Activated naive CD4-positive, alpha-beta T cell treated with anti-CD3 and anti-CD28 coated beads, Interleukin-2, amount 10 ng/mL, durations not matched to agents 7 days and 5 days (primary cell): ENCODE data around the gene PIGQ.

Experiments used
- CTCF ChIA-PET: fragments of 350-600 bp; sonication (Branson Sonifier 250); formaldehyde crosslinking; loops from one replicate; lab custom pipeline; 2021; ENCODE audit warnings: antibody characterized with exemption; lab: Charles Lee
- DNase-seq: peaks from one replicate; pipeline ENCODE4 v3.0.0-alpha.2; 2020
- H3K27ac Mint-ChIP-seq: one replicate; pipeline ENCODE4 v1.8.0; 2021; ENCODE audit warnings: mild to moderate bottlenecking, moderate library complexity, mixed read lengths
- H3K27me3 Mint-ChIP-seq: one replicate; pipeline ENCODE4 v1.8.0; 2021; ENCODE audit warnings: mild to moderate bottlenecking, mixed read lengths
- H3K36me3 Mint-ChIP-seq: one replicate; pipeline ENCODE4 v1.8.0; 2021; ENCODE audit warnings: mixed read lengths
- H3K4me1 Mint-ChIP-seq: one replicate; pipeline ENCODE4 v1.8.0; 2021; ENCODE audit warnings: mixed read lengths
- H3K4me3 Mint-ChIP-seq: one replicate; pipeline ENCODE4 v1.8.0; 2021; ENCODE audit warnings: mild to moderate bottlenecking, moderate library complexity, mixed read lengths
- H3K9me3 Mint-ChIP-seq: one replicate; pipeline ENCODE4 v1.8.0; 2021; ENCODE audit warnings: mixed read lengths

Gene PIGQ

GRCh38 chr16:578232-578869 is 8.6 kb downstream of the PIGQ start:
- Mint-ChIP-seq H3K9me3 (no peaks in the 10 kb centered on the region), H3K27ac (no peak overlapping the region), H3K36me3 (no peaks in the 10 kb centered on the region), H3K4me3 (no peak overlapping the region), H3K27me3 (no peaks in the 10 kb centered on the region), H3K4me1 (peaks cover 7% of the 10 kb centered on the region)
- CTCF ChIA-PET: interaction anchor here (1.0 kb wide), 3 partner anchors 12 to 22 kb away, joined by 3 to 4 read pairs (median 4); partner anchors contain the start of gene RAB40C
- DNase-seq: no peak

DNA sequence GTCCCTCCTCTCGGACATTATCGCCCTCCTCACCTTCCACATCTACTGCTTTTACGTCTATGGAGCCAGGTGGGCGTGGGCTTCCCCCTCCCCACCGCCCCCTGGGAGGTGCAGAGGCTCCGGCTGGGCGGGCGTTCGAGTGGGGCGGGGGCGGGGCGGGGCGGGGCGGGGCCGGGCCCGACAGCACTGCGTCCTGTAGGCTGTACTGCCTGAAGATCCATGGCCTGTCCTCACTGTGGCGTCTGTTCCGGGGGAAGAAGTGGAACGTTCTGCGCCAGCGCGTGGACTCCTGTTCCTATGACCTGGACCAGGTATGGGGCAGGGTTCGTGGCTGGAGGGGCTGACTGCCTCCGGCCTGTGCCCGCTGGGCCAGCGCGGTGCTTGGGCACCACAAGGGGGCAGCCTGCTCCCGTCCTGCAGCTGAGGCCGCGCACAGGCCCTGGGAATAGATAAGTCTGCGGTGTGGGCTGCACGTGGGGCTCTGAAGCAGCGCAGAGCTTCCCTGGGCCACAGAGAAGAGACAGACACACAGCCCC is 9.2 kb downstream of the PIGQ start:
- Mint-ChIP-seq H3K27me3 (no peaks in the 10 kb centered on the region), H3K36me3 (no peaks in the 10 kb centered on the region), H3K27ac (no peak overlapping the region), H3K9me3 (no peaks in the 10 kb centered on the region), H3K4me3 (no peak overlapping the region), H3K4me1 (peaks cover 7% of the 10 kb centered on the region)
- CTCF ChIA-PET: interaction anchor here (0.6 to 1.0 kb wide), 4 partner anchors 11 to 74 kb away, joined by 3 to 4 read pairs (median 4); partner anchors contain the start of gene RAB40C
- peak; percentile 79 for DNase-seq

- H3K9me3 Mint-ChIP-seq: no peaks in the 10 kb centered on the region
- CTCF ChIA-PET: interaction anchor here (0.6 kb wide), 1 partner anchor 542 kb away, joined by 3 read pairs; no protein-coding TSS in a partner anchor
- H3K36me3 Mint-ChIP-seq: no peaks in the 10 kb centered on the region
- no peak for DNase-seq
- peaks cover 2% of the 10 kb centered on the region for H3K27me3 Mint-ChIP-seq
- no peak overlapping the region for H3K4me3 Mint-ChIP-seq
- peaks cover 7% of the 10 kb centered on the region for H3K4me1 Mint-ChIP-seq
- H3K27ac Mint-ChIP-seq: no peak overlapping the region
These were observed 10.6 kb downstream of the PIGQ start for GRCh38 chr16:580141-580945.

GRCh38 chr16:580946-581498 is 11.3 kb downstream of the PIGQ start:
- CTCF ChIA-PET: interaction anchor here (0.6 kb wide), 1 partner anchor 543 kb away, joined by 3 read pairs; no protein-coding TSS in a partner anchor

DNA sequence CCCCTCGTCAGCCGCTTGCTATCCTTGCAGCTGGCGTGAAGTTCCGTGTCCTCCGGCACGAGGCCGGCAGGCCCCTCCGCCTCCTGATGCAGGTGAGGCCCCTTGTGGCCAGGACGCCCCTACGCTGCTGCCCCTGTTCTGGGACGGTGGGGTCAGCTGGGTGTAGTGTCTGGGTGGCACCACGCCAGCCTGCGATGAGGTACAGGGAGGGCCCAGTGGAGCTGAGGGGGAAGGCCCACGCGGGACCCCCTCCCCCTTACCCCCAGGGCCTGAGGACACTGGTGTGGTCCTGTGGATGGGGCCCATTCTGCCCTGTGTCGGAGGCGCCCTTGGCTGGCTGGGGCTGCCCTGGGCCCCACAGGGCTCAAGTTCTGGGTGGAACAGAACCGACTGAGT is 12.4 kb downstream of the PIGQ start:
- H3K27ac Mint-ChIP-seq: no peak overlapping the region
- no peaks in the 10 kb centered on the region for H3K9me3 Mint-ChIP-seq
- H3K4me3 Mint-ChIP-seq: no peak overlapping the region
- H3K27me3 Mint-ChIP-seq: peaks cover 4% of the 10 kb centered on the region
- DNase-seq: no peak
- H3K36me3 Mint-ChIP-seq: no peaks in the 10 kb centered on the region
- CTCF ChIA-PET: no interaction called here
- H3K4me1 Mint-ChIP-seq: peaks cover 7% of the 10 kb centered on the region

More at GRCh38 chr16:580946-581498, 11.3 kb downstream of the PIGQ start:
- no peaks in the 10 kb centered on the region for H3K9me3 Mint-ChIP-seq
- H3K4me3 Mint-ChIP-seq: no peak overlapping the region
- H3K27ac Mint-ChIP-seq: no peak overlapping the region
- H3K36me3 Mint-ChIP-seq: no peaks in the 10 kb centered on the region
- H3K27me3 Mint-ChIP-seq: peaks cover 4% of the 10 kb centered on the region
- DNase-seq: no peak
- H3K4me1 Mint-ChIP-seq: peaks cover 7% of the 10 kb centered on the region

DNA sequence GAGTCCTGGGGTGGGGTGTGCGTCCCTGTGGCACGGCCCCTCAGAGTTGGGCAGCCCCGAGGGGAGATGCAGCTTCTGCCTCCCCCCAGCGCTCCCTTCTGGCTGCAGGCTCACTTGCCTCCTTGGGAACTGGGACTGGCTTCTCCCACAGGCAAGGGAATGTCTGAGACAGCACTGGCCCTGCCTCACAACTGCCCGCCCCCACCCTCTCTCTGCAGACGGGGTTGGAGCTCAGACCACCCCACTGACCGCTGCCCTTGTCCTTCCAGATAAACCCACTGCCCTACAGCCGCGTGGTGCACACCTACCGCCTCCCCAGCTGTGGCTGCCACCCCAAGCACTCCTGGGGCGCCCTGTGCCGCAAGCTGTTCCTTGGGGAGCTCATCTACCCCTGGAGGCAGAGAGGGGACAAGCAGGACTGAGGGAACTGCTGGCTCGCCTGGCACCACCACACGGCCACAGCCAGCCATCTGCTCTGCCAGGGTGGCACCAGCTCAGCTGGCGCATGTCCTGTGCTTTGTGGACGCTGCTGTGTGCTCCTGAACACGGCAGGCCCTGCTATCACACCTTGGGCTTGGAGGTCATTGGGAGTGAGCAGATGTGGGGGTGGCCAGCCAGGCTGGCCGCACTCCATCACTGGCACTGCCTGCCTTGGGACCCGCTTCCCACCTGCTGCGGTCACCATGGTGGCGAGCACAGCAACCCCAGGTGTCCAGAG is 13.0 kb downstream of the PIGQ start:
- H3K9me3 Mint-ChIP-seq: no peaks in the 10 kb centered on the region

DNA sequence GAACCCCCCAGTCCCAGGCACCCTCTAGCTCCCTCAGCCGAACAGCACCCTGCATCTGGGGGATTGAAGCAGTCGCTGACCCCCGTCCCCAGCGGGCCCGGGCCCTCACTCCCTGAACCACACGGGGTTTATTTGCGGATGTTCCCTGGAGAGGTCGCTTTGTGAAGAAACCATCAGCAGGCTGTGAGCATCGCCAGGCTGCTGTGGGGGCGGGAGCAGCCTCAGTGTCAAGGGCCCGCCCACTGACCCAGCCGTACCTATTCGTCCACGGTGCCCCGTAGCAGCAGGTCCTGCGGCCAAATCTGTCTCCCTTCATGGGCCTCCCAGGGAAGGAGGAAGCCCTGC is 13.7 kb downstream of the PIGQ start:
- H3K4me1 Mint-ChIP-seq: peaks cover 14% of the 10 kb centered on the region
- no peak for DNase-seq
- H3K4me3 Mint-ChIP-seq: no peak overlapping the region
- peaks cover 4% of the 10 kb centered on the region for H3K27me3 Mint-ChIP-seq
- no peaks in the 10 kb centered on the region for H3K9me3 Mint-ChIP-seq
- CTCF ChIA-PET: no interaction called here
- H3K36me3 Mint-ChIP-seq: peaks cover 2% of the 10 kb centered on the region
- no peak overlapping the region for H3K27ac Mint-ChIP-seq

More for the DNA sequence above, 13.0 kb downstream of the PIGQ start:
- Mint-ChIP-seq H3K4me1 (peaks cover 10% of the 10 kb centered on the region), H3K4me3 (no peak overlapping the region), H3K36me3 (peaks cover 2% of the 10 kb centered on the region), H3K27me3 (peaks cover 4% of the 10 kb centered on the region), H3K27ac (no peak overlapping the region)
- CTCF ChIA-PET: no interaction called here
- no peak for DNase-seq

GRCh38 chr16:583815-584591 is 14.2 kb downstream of the PIGQ start:
- Mint-ChIP-seq H3K27me3 (peaks cover 4% of the 10 kb centered on the region), H3K4me1 (peaks cover 13% of the 10 kb centered on the region), H3K27ac (no peak overlapping the region), H3K4me3 (no peak overlapping the region), H3K36me3 (peaks cover 2% of the 10 kb centered on the region), H3K9me3 (no peaks in the 10 kb centered on the region)
- DNase-seq: no peak
- CTCF ChIA-PET: no interaction called here

GRCh38 chr16:585351-585750 is 15.6 kb downstream of the PIGQ start:
- no peaks in the 10 kb centered on the region for H3K9me3 Mint-ChIP-seq
- peaks cover 4% of the 10 kb centered on the region for H3K27me3 Mint-ChIP-seq
- no peak overlapping the region for H3K4me3 Mint-ChIP-seq
- no peak overlapping the region for H3K27ac Mint-ChIP-seq
- H3K4me1 Mint-ChIP-seq: peaks cover 10% of the 10 kb centered on the region
- CTCF ChIA-PET: interaction anchor here (1.3 kb wide), 1 partner anchor 8 kb away, joined by 3 read pairs; no protein-coding TSS in a partner anchor
- no peak for DNase-seq
- peaks cover 2% of the 10 kb centered on the region for H3K36me3 Mint-ChIP-seq

GRCh38 chr16:586047-586644 is 16.4 kb downstream of the PIGQ start:
- no peak overlapping the region for H3K4me3 Mint-ChIP-seq
- peaks cover 4% of the 10 kb centered on the region for H3K27me3 Mint-ChIP-seq
- CTCF ChIA-PET: interaction anchor here (1.3 kb wide), 1 partner anchor 9 kb away, joined by 3 read pairs; no protein-coding TSS in a partner anchor
- peaks cover 2% of the 10 kb centered on the region for H3K36me3 Mint-ChIP-seq
- H3K27ac Mint-ChIP-seq: no peak overlapping the region
- H3K9me3 Mint-ChIP-seq: no peaks in the 10 kb centered on the region
- H3K4me1 Mint-ChIP-seq: peaks cover 17% of the 10 kb centered on the region
- no peak for DNase-seq

GRCh38 chr16:586645-587590 is 17.1 kb downstream of the PIGQ start:
- no peak for DNase-seq
- Mint-ChIP-seq H3K9me3 (no peaks in the 10 kb centered on the region), H3K36me3 (peaks cover 2% of the 10 kb centered on the region), H3K4me3 (peak overlapping the region; percentile 88), H3K27me3 (peaks cover 4% of the 10 kb centered on the region), H3K27ac (peak overlapping the region; percentile 100), H3K4me1 (peaks cover 23% of the 10 kb centered on the region)
- CTCF ChIA-PET: interaction anchor here (0.6 to 1.3 kb wide), 2 partner anchors 10 to 147 kb away, joined by 3 read pairs; no protein-coding TSS in a partner anchor

GRCh38 chr16:588639-588888 is 18.8 kb downstream of the PIGQ start:
- H3K4me3 Mint-ChIP-seq: peak overlapping the region; percentile 88
- CTCF ChIA-PET: interaction anchor here (0.7 kb wide), 1 partner anchor 196 kb away, joined by 3 read pairs; no protein-coding TSS in a partner anchor

More at GRCh38 chr16:588639-588888, 18.8 kb downstream of the PIGQ start:
- Mint-ChIP-seq H3K27ac (peak overlapping the region; percentile 100), H3K4me1 (peaks cover 30% of the 10 kb centered on the region), H3K36me3 (peaks cover 2% of the 10 kb centered on the region), H3K27me3 (peaks cover 4% of the 10 kb centered on the region), H3K9me3 (no peaks in the 10 kb centered on the region)
- DNase-seq: peak; percentile 72
